Skeletal muscle satellite cell (primary cell): ENCODE results near the gene JHY. TPM values are rescaled to one million over a fixed set of nuclear protein-coding genes. Genes with fewer than 3 reads are reported as not detected.

ENCODE experiments used
- H3K27me3 ChIP-seq: 2 replicates; pipeline ENCODE4 v1.7.0; 2013; ENCODE audit warnings: low read length; ENCODE audit not compliant: control insufficient read depth, insufficient read depth
- H3K36me3 ChIP-seq: 2 replicates; pipeline ENCODE4 v1.7.0; 2013; ENCODE audit warnings: mild to moderate bottlenecking, control low read depth, low read length; ENCODE audit not compliant: insufficient read depth
- H3K4me1 ChIP-seq: 2 replicates; pipeline ENCODE4 v1.7.0; 2013; ENCODE audit warnings: low read length; ENCODE audit not compliant: control insufficient read depth, insufficient read depth
- H3K4me2 ChIP-seq: 2 replicates; pipeline ENCODE4 v1.7.0; 2013; ENCODE audit warnings: mild to moderate bottlenecking, low read length
- H3K4me3 ChIP-seq: 2 replicates; pipeline ENCODE4 v1.7.0; 2013; ENCODE audit warnings: low read length
- H3K9ac ChIP-seq: 2 replicates; pipeline ENCODE4 v1.7.0; 2013; ENCODE audit warnings: mild to moderate bottlenecking, low read depth, low read length, moderate library complexity
- H3K9me3 ChIP-seq: replicated peaks from 2 replicates; pipeline ENCODE4 v1.7.0; 2013; ENCODE audit warnings: mild to moderate bottlenecking, control low read depth, low read length
- small RNA-seq: library from RNA; depleted of rRNA; stranded (forward); fragments of <200 nt; gene quantifications from one replicate; pipeline ENCODE3, GENCODE V24; 2012

Gene JHY

GRCh38 chr11:122984186-122985011 lies 101.8 kb downstream of the JHY start:
- H3K9me3 ChIP-seq, result peaks cover 5% of the 10 kb centered on the region
- peaks cover 85% of the 10 kb centered on the region for H3K27me3 ChIP-seq
- peak overlapping the region; percentile 68 for H3K4me3 ChIP-seq
- H3K36me3 ChIP-seq, result no peaks in the 10 kb centered on the region
- H3K9ac ChIP-seq, result peak overlapping the region; percentile 20
- H3K4me2 ChIP-seq, result peak overlapping the region; percentile 79
- peaks cover 8% of the 10 kb centered on the region for H3K4me1 ChIP-seq

- no peak overlapping the region for H3K4me3 ChIP-seq
- H3K4me2 ChIP-seq, result no peak overlapping the region
- H3K36me3 ChIP-seq, result no peaks in the 10 kb centered on the region
- no peak overlapping the region for H3K9ac ChIP-seq
- H3K9me3 ChIP-seq, result no peaks in the 10 kb centered on the region
- H3K27me3 ChIP-seq, result peaks cover 53% of the 10 kb centered on the region
- no peaks in the 10 kb centered on the region for H3K4me1 ChIP-seq
Observed at GRCh38 chr11:122995526-122995925, 113.0 kb downstream of the JHY start.

DNA sequence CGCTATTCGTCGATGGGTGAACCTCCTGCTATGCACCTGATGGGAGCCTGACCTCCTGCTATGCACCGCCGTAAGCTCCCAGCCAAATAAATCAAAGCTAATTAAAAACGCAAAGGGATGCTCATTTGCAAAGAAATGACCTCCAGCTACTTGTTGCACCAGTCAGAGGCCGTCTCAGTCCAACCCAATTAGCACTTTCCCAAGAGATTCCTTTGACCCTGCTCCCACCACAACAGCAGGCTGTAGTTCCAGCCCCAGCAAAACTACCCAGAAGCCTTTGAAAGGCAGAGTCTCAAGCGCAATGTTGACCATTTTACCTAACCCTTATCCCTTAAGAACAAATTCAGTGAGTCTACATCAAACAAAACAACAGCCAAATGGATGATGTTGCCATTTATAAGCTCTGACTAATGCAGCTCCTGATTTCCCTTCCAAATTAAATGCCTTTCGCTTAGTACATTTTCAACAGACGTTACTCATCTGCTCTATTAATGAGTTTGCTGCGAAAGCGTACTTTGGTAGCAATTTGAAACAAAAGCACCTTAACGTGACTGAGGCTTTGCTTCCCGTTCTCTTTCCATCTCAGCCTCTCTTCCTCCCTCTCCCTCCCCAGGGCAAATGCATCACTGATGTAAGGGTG lies 116.3 kb downstream of the JHY start:
- Histone ChIP-seq H3K27me3 (peaks cover 51% of the 10 kb centered on the region), H3K9me3 (no peaks in the 10 kb centered on the region), H3K9ac (no peak overlapping the region), H3K4me3 (no peak overlapping the region), H3K4me2 (no peak overlapping the region), H3K36me3 (no peaks in the 10 kb centered on the region), H3K4me1 (no peaks in the 10 kb centered on the region)

- H3K27me3 ChIP-seq, result peaks cover 55% of the 10 kb centered on the region
- H3K9ac ChIP-seq, result no peak overlapping the region
- no peaks in the 10 kb centered on the region for H3K9me3 ChIP-seq
- H3K4me1 ChIP-seq, result no peaks in the 10 kb centered on the region
- no peaks in the 10 kb centered on the region for H3K36me3 ChIP-seq
- no peak overlapping the region for H3K4me3 ChIP-seq
- H3K4me2 ChIP-seq, result no peak overlapping the region
Observed at GRCh38 chr11:123000721-123001120, 118.2 kb downstream of the JHY start.

GRCh38 chr11:123006860-123007542 lies 124.4 kb downstream of the JHY start:
- Histone ChIP-seq H3K4me2 (no peak overlapping the region), H3K4me1 (no peaks in the 10 kb centered on the region), H3K9me3 (no peaks in the 10 kb centered on the region), H3K36me3 (no peaks in the 10 kb centered on the region), H3K27me3 (peaks cover 40% of the 10 kb centered on the region), H3K9ac (no peak overlapping the region), H3K4me3 (no peak overlapping the region)

Small RNAs within 50 kb of the gene (small RNA-seq; reads per million reads assigned to genes)
- not detected for gene RNU4-23P
